ENCODE measurements around the gene GSTA3. TPM values are rescaled to one million over a fixed set of nuclear protein-coding genes. Genes with fewer than 3 reads are reported as not detected.
"Not testable (repeated sequence)": the region's sequence is repeated elsewhere in the genome, so short reads cannot be mapped to it uniquely, and the experiment has no call there.

Gene GSTA3
- total RNA-seq, 1 donor from 2014 or later = not detected

- DNase-seq = no peak
Measured at GRCh38 chr6:52858416-52858815, 51.1 kb downstream of the GSTA3 start.

DNA sequence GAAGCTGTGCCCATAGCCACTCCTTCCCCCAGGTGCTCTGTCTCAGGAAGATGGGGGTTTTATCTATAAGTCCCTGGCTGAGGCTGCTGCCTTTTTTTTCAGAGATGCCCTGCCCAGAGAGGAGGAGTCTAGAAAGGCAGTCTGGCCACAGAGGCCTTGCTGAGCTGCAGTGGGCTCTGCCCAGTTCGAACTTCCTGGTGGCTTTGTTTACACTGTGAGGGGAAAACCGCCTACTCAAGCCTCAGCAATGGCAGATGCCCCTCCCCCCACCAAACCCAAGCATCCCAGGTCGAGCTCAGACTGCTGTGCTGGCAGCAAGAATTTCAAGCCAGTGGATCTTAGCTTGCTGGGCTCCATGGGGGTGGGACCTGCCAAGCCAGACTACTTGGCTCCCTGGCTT lies 53.4 kb downstream of the GSTA3 start:
- DNase-seq = not testable (repeated sequence)

- DNase-seq = no peak
Measured at GRCh38 chr6:52849137-52849536, 60.4 kb downstream of the GSTA3 start.

Other genes with a start within 250 kb of the GSTA3 start
- 20.4 and 22.9 TPM in 2 replicates for gene TMEM14A, start 238.6 kb downstream of the GSTA3 start, total RNA-seq
- not detected in 2 replicates for gene GSTA2, start 146.2 kb downstream of the GSTA3 start, total RNA-seq
- gene GSTA1, start 105.9 kb downstream of the GSTA3 start, total RNA-seq = not detected in 2 replicates
- gene GSTA5, start 68.9 kb downstream of the GSTA3 start, total RNA-seq = not detected in 2 replicates
- 17.7 and 26.1 TPM in 2 replicates for gene GSTA4, start 85.6 kb upstream of the GSTA3 start, total RNA-seq
- 4.6 and 6.8 TPM in 2 replicates for gene CILK1, start 152.1 kb upstream of the GSTA3 start, total RNA-seq
- 36.9 and 41.6 TPM in 2 replicates for gene FBXO9, start 155.7 kb upstream of the GSTA3 start, total RNA-seq
- gene GCM1, start 239.1 kb upstream of the GSTA3 start, total RNA-seq = not detected in 2 replicates